ENCODE results near the gene CACUL1.
"Not testable (repeated sequence)": the region's sequence is repeated elsewhere in the genome, so short reads cannot be mapped to it uniquely, and the experiment has no call there.

The CACUL1 gene

GRCh38 chr10:118682533-118682932, 72.2 kb downstream of the CACUL1 start:
- FAIRE-seq = no peak
- no peak for DNase-seq (ENCODE audit: insufficient read length, low spot score)
- TF ChIP-seq CTCF (IDR thresholded peaks at IDR 0.05; ENCODE audit: insufficient read depth, missing control alignments) = no peak

DNA sequence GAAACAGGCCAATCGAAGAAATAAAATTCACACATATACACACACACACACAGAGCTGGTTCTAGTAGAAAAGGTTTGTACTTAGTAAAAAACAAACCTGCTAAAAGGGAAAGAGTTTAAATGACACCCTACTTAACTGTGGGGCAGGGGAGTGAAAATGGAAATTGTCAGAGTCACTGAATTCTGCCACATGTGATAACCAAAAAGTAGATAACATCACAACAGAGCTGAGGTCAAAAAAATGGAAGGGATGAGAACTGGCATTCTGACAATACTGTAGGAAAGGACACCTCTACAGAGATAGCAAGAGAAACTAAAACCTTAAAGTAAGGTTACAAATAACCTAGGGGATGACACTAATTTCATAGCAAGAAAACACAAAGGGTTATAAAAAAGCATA, 74.6 kb downstream of the CACUL1 start:
- no peak for FAIRE-seq
- DNase-seq (ENCODE audit: insufficient read length, low spot score) = no peak
- TF ChIP-seq CTCF (IDR thresholded peaks at IDR 0.05; ENCODE audit: insufficient read depth, missing control alignments) = no peak

GRCh38 chr10:118674226-118674919, 80.4 kb downstream of the CACUL1 start:
- TF ChIP-seq CTCF (IDR thresholded peaks at IDR 0.05; ENCODE audit: insufficient read depth, missing control alignments) = no peak
- FAIRE-seq (no peak), DNase-seq (ENCODE audit: insufficient read length, low spot score) (no peak)

DNA sequence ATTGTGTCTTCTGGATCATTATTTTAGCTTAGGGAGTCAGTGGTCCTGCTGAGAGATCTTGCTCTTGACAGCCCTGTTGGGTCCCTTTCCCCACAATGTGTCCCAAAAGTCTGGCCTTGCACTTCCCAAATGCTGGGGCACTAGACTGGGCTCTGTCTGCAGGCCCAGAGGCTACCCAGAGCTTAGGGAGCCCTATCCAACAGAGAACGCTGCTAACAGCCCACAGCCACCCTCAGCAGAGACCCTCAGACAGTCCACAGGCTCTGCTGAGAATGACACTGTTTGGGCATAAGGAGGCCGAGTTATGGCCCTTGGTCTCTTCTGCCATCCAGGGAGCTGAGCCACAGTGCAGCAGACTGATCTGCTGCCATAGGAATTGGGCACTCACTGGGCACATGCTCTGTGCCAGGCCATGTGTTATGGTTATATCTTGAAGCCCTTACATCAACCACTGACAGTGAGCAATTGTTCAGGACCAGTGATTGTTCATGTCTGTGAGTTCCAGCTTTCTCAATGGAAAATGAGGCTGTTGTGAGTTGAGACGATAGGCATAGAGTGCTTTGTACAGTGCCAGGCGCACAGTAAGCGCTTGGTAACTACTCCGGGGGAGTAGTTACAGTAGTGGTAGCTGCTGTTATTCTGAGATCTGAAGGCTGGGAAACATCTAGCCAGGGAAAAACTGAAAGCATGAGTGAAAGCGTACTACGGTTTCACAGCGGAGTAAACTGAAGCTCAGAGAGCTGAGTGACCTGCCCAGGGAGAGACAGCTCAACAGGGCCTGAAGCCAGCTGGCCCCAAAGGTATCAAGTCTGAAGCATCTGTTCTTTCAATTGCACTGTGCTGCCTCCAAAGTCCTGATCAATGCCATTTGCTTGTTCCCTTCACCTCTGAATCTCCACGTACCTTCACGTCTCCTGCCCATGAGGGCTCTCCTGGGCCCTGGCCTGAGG, 81.7 kb downstream of the CACUL1 start:
- TF ChIP-seq CTCF (IDR thresholded peaks at IDR 0.05; ENCODE audit: insufficient read depth, missing control alignments) = no peak
- no peak for FAIRE-seq
- DNase-seq (ENCODE audit: insufficient read length, low spot score) = no peak

DNA sequence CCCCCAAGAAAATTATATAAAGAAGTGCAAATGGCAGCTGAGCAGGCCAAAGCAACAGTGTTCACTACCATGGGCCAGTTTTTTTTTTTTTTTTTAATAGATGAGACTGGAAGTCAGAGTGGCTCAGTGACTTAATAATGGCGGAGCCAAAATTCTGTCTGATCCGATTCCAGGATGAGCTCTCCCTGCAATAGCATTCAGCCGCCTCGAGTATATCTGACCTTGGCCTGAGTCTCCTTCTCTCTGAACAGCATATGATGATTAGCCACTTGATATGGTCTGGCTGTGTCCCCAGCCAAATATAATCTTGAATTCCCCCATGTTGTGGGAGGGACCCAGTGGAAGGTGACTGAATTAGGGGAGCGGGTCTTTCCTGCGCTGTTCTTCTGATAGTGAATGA, 82.6 kb downstream of the CACUL1 start:
- DNase-seq (ENCODE audit: insufficient read length, low spot score) (no peak), FAIRE-seq (no peak)
- no peak for TF ChIP-seq CTCF (IDR thresholded peaks at IDR 0.05; ENCODE audit: insufficient read depth, missing control alignments)

DNA sequence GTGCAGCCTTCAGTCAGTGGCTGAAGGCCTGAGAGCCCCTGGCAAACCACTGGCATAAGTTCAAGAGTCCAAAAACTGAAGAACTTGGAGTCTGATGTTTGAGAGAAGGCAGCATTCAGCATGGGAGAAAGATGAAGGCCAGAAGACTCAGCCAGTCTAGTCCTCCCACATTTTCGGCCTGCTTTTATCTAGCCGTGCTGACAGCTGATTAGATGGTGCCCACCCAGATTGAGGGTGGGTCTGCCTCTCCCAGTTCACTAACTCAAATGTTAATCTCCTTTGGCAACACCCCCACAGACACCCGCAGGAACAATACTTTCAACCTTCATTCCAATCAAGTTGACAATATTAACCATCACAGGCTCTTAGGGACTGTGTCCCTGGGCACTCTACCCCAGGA, 83.5 kb downstream of the CACUL1 start:
- not testable (repeated sequence) for DNase-seq (ENCODE audit: insufficient read length, low spot score); FAIRE-seq

GRCh38 chr10:118670472-118671124, 84.2 kb downstream of the CACUL1 start:
- no peak for TF ChIP-seq CTCF (IDR thresholded peaks at IDR 0.05; ENCODE audit: insufficient read depth, missing control alignments)
- no peak for DNase-seq (ENCODE audit: insufficient read length, low spot score)
- FAIRE-seq = no peak

Measured in D721Med (cell line).